KMS-11 (cell line): Measurements from ENCODE around the gene RAD9A.

Experiments used
- H2AFZ ChIP-seq: fragments of 200-600 bp; sonication (generic); 2 replicates; pipeline ENCODE4 v1.6.1; 2016; ENCODE audit warnings: antibody characterized with exemption, mixed run types, low read depth
- H3K27ac ChIP-seq: fragments of 200-600 bp; sonication (generic); 2 replicates; pipeline ENCODE4 v1.6.1; 2016; ENCODE audit warnings: mild to moderate bottlenecking, mixed run types
- H3K27me3 ChIP-seq: fragments of 200-600 bp; sonication (generic); 2 replicates; pipeline ENCODE4 v1.6.1; 2017; ENCODE audit warnings: mild to moderate bottlenecking, low read depth, mixed run types, moderate library complexity; ENCODE audit not compliant: insufficient read depth
- H3K36me3 ChIP-seq: fragments of 200-600 bp; sonication (generic); 2 replicates; pipeline ENCODE4 v1.6.1; 2017; ENCODE audit warnings: mild to moderate bottlenecking, mixed run types; ENCODE audit not compliant: insufficient read depth
- H3K4me1 ChIP-seq: fragments of 200-600 bp; sonication (generic); 2 replicates; pipeline ENCODE4 v1.6.1; 2016; ENCODE audit warnings: mild to moderate bottlenecking, low read depth, mixed run types; ENCODE audit not compliant: poor library complexity, severe bottlenecking
- H3K4me2 ChIP-seq: fragments of 200-600 bp; sonication (generic); 2 replicates; pipeline ENCODE4 v1.7.0; 2016; ENCODE audit warnings: mild to moderate bottlenecking, mixed run types
- H3K4me3 ChIP-seq: fragments of 200-600 bp; sonication (generic); IDR thresholded peaks from 2 replicates; pipeline ENCODE4 v1.6.1; 2017; ENCODE audit warnings: low read depth, low read length, mixed read lengths; ENCODE audit not compliant: insufficient read depth
- H3K79me2 ChIP-seq: fragments of 200-600 bp; sonication (generic); 2 replicates; pipeline ENCODE4 v1.6.1; 2016; ENCODE audit warnings: low read depth, mixed run types; ENCODE audit not compliant: insufficient read depth
- H3K9ac ChIP-seq: fragments of 200-600 bp; sonication (generic); 2 replicates; pipeline ENCODE4 v1.6.1; 2016; ENCODE audit warnings: mild to moderate bottlenecking, mixed run types
- H4K20me1 ChIP-seq: fragments of 200-600 bp; sonication (generic); 2 replicates; pipeline ENCODE4 v1.6.1; 2016; ENCODE audit warnings: mild to moderate bottlenecking, mixed run types; ENCODE audit not compliant: insufficient read depth
- CTCF ChIP-seq: fragments of 200-600 bp; sonication (generic); conservative IDR thresholded peaks from 2 replicates; pipeline ENCODE4 v1.6.1; 2017; ENCODE audit warnings: low read depth, mild to moderate bottlenecking, antibody characterized with exemption, low read length, moderate library complexity, mixed read lengths

RAD9A gene

GRCh38 chr11:67347964-67348749 is 43.6 kb upstream of the RAD9A start:
- H2AFZ ChIP-seq = no peak overlapping the region
- no peaks in the 10 kb centered on the region for H3K27me3 ChIP-seq
- H3K79me2 ChIP-seq = no peaks in the 10 kb centered on the region
- peaks cover 16% of the 10 kb centered on the region for H3K4me1 ChIP-seq
- H4K20me1 ChIP-seq = no peaks in the 10 kb centered on the region
- no peak for TF ChIP-seq CTCF
- H3K4me2 ChIP-seq = no peak overlapping the region
- no peak overlapping the region for H3K4me3 ChIP-seq
- no peaks in the 10 kb centered on the region for H3K36me3 ChIP-seq
- H3K27ac ChIP-seq = no peak overlapping the region
- no peak overlapping the region for H3K9ac ChIP-seq

GRCh38 chr11:67349036-67349435 is 42.8 kb upstream of the RAD9A start:
- no peak overlapping the region for H3K27ac ChIP-seq
- H3K27me3 ChIP-seq = no peaks in the 10 kb centered on the region
- H3K79me2 ChIP-seq = no peaks in the 10 kb centered on the region
- H3K4me1 ChIP-seq = peaks cover 20% of the 10 kb centered on the region
- no peak overlapping the region for H3K4me3 ChIP-seq
- H4K20me1 ChIP-seq = no peaks in the 10 kb centered on the region
- H2AFZ ChIP-seq = no peak overlapping the region
- no peak for TF ChIP-seq CTCF
- no peak overlapping the region for H3K4me2 ChIP-seq
- H3K36me3 ChIP-seq = no peaks in the 10 kb centered on the region
- no peak overlapping the region for H3K9ac ChIP-seq

- Histone ChIP-seq H2AFZ (no peak overlapping the region), H3K79me2 (no peaks in the 10 kb centered on the region), H3K4me1 (peaks cover 24% of the 10 kb centered on the region), H3K4me2 (no peak overlapping the region), H3K36me3 (no peaks in the 10 kb centered on the region), H3K27ac (no peak overlapping the region), H3K4me3 (no peak overlapping the region), H3K27me3 (no peaks in the 10 kb centered on the region), H4K20me1 (no peaks in the 10 kb centered on the region), H3K9ac (no peak overlapping the region)
- no peak for TF ChIP-seq CTCF
These were observed 42.3 kb upstream of the RAD9A start for GRCh38 chr11:67349457-67349856.

GRCh38 chr11:67349928-67350465 is 41.8 kb upstream of the RAD9A start:
- H4K20me1 ChIP-seq = no peaks in the 10 kb centered on the region
- no peaks in the 10 kb centered on the region for H3K27me3 ChIP-seq
- no peak overlapping the region for H3K4me2 ChIP-seq
- no peak overlapping the region for H3K27ac ChIP-seq
- TF ChIP-seq CTCF = no peak
- no peaks in the 10 kb centered on the region for H3K79me2 ChIP-seq
- no peak overlapping the region for H3K9ac ChIP-seq
- no peaks in the 10 kb centered on the region for H3K36me3 ChIP-seq
- H3K4me3 ChIP-seq = no peak overlapping the region
- H3K4me1 ChIP-seq = peaks cover 30% of the 10 kb centered on the region
- no peak overlapping the region for H2AFZ ChIP-seq
